Neural cell (in vitro differentiated cells): ENCODE results near the gene RP2. TPM values are rescaled to one million over a fixed set of nuclear protein-coding genes. Genes with fewer than 3 reads are reported as not detected.

Source experiments
- H2AFZ ChIP-seq: fragments of 200-600, 300-800 bp; sonication (generic), shearing (Covaris generic); 2 replicates; pipeline ENCODE4 v1.6.0; 2014; ENCODE audit warnings: low read depth, mild to moderate bottlenecking, antibody characterized with exemption, low read length, moderate library complexity
- H3F3A ChIP-seq: fragments of 200-600 bp; shearing (Covaris generic); 2 replicates; pipeline ENCODE4 v1.6.1; 2016; ENCODE audit warnings: mild to moderate bottlenecking, moderate library complexity, mixed read lengths, antibody characterized with exemption, low read length; ENCODE audit not compliant: insufficient read depth, poor library complexity, severe bottlenecking
- H3K27ac ChIP-seq: fragments of 200-600, 300-800 bp; sonication (generic), shearing (Covaris generic); 2 replicates; pipeline ENCODE4 v1.5.1; 2014; ENCODE audit warnings: mild to moderate bottlenecking, low read length, moderate library complexity
- H3K27me3 ChIP-seq: fragments of 300-800, 200-600 bp; sonication (generic), shearing (Covaris generic); 2 replicates; pipeline ENCODE4 v1.6.0; 2014; ENCODE audit warnings: mild to moderate bottlenecking, low read depth, low read length, moderate library complexity; ENCODE audit not compliant: insufficient read depth
- H3K36me3 ChIP-seq: fragments of 300-800, 200-600 bp; sonication (generic), shearing (Covaris generic); 2 replicates; pipeline ENCODE4 v1.5.1; 2014; ENCODE audit warnings: mild to moderate bottlenecking, antibody characterized with exemption, low read length, moderate library complexity; ENCODE audit not compliant: insufficient read depth
- H3K4me2 ChIP-seq: fragments of 300-800, 200-600 bp; sonication (generic), shearing (Covaris generic); 2 replicates; pipeline ENCODE4 v1.6.0; 2014; ENCODE audit warnings: mild to moderate bottlenecking, low read length
- H3K4me3 ChIP-seq: fragments of 300-800, 200-600 bp; sonication (generic), shearing (Covaris generic); 2 replicates; pipeline ENCODE4 v1.5.1; 2014; ENCODE audit warnings: mild to moderate bottlenecking, low read length, moderate library complexity
- H3K79me2 ChIP-seq: fragments of 200-600 bp; shearing (Covaris generic); replicated peaks from 2 replicates; pipeline ENCODE4 v1.6.0; 2014; ENCODE audit warnings: mild to moderate bottlenecking, low read length, moderate library complexity; ENCODE audit not compliant: insufficient read depth
- H3K9ac ChIP-seq: fragments of 300-800, 200-600 bp; sonication (generic), shearing (Covaris generic); 2 replicates; pipeline ENCODE4 v1.6.1; 2016; ENCODE audit warnings: mild to moderate bottlenecking, low read length, mixed read lengths
- H3K9me2 ChIP-seq: fragments of 200-600 bp; shearing (Covaris generic); 2 replicates; pipeline ENCODE4 v1.6.1; 2016; ENCODE audit warnings: mild to moderate bottlenecking, low read length, mixed read lengths; ENCODE audit not compliant: insufficient read depth
- H3K9me3 ChIP-seq: fragments of 200-600, 300-800 bp; sonication (generic), shearing (Covaris generic); 2 replicates; pipeline ENCODE4 v1.6.1; 2016; ENCODE audit warnings: mild to moderate bottlenecking, mixed run types, low read length, moderate library complexity, mixed read lengths
- H4K20me1 ChIP-seq: fragments of 200-600 bp; shearing (Covaris generic); 2 replicates; pipeline ENCODE4 v1.6.1; 2016; ENCODE audit warnings: mild to moderate bottlenecking, mixed run types; ENCODE audit not compliant: insufficient read depth
- EP300 ChIP-seq: fragments of 450-650 bp; conservative IDR thresholded peaks from 2 replicates; pipeline ENCODE4 v1.6.1; 2014; ENCODE audit warnings: antibody characterized with exemption, mild to moderate bottlenecking, moderate library complexity; ENCODE audit not compliant: poor library complexity, severe bottlenecking
- EZH2 ChIP-seq: fragments of 200-600, 300-800 bp; shearing (Covaris generic), sonication (generic); IDR thresholded peaks from 2 replicates; pipeline ENCODE4 v1.6.1; 2014; ENCODE audit warnings: antibody characterized with exemption, low read length, borderline replicate concordance, mild to moderate bottlenecking; ENCODE audit not compliant: insufficient read depth, poor library complexity, severe bottlenecking
- MXI1 ChIP-seq: fragments of 450-650 bp; conservative IDR thresholded peaks from 2 replicates; pipeline ENCODE4 v1.6.1; 2014; ENCODE audit warnings: antibody characterized with exemption, mild to moderate bottlenecking; ENCODE audit not compliant: poor library complexity, severe bottlenecking
- POLR2AphosphoS5 ChIP-seq: IDR thresholded peaks from 2 replicates; pipeline ENCODE4 v1.6.1; 2012
- RAD21 ChIP-seq: fragments of 450-650 bp; conservative IDR thresholded peaks from 2 replicates; pipeline ENCODE4 v1.6.1; 2014; ENCODE audit warnings: antibody characterized with exemption, mild to moderate bottlenecking, moderate library complexity
- SMC3 ChIP-seq: fragments of 450-650 bp; conservative IDR thresholded peaks from 2 replicates; pipeline ENCODE4 v1.6.1; 2014; ENCODE audit warnings: antibody characterized with exemption, mild to moderate bottlenecking, moderate library complexity; ENCODE audit not compliant: poor library complexity
- TAF1 ChIP-seq: IDR thresholded peaks from 2 replicates; pipeline ENCODE4 v1.6.1; 2012; ENCODE audit warnings: low read depth
- polyA plus RNA-seq: library from polyadenylated mRNA; depleted of rRNA; stranded (reverse); fragments of >200 nt; gene quantifications from 2 replicates; pipeline ENCODE4 v1.2.3, GENCODE V29; 2014
- TF ChIP-seq, protein P1 (sequence below): IDR thresholded peaks from 2 replicates; pipeline ENCODE4 v1.6.1; 2012; ENCODE audit warnings: borderline replicate concordance
- TF ChIP-seq, protein P2 (sequence below): fragments of 450-650 bp; IDR thresholded peaks from 2 replicates; pipeline ENCODE4 v1.5.1; 2014; ENCODE audit warnings: antibody characterized with exemption, mild to moderate bottlenecking, moderate library complexity; ENCODE audit not compliant: poor library complexity, severe bottlenecking

RP2 gene
- polyA plus RNA-seq, 1 donor from 2014 or later: 12.1 TPM

DNA sequence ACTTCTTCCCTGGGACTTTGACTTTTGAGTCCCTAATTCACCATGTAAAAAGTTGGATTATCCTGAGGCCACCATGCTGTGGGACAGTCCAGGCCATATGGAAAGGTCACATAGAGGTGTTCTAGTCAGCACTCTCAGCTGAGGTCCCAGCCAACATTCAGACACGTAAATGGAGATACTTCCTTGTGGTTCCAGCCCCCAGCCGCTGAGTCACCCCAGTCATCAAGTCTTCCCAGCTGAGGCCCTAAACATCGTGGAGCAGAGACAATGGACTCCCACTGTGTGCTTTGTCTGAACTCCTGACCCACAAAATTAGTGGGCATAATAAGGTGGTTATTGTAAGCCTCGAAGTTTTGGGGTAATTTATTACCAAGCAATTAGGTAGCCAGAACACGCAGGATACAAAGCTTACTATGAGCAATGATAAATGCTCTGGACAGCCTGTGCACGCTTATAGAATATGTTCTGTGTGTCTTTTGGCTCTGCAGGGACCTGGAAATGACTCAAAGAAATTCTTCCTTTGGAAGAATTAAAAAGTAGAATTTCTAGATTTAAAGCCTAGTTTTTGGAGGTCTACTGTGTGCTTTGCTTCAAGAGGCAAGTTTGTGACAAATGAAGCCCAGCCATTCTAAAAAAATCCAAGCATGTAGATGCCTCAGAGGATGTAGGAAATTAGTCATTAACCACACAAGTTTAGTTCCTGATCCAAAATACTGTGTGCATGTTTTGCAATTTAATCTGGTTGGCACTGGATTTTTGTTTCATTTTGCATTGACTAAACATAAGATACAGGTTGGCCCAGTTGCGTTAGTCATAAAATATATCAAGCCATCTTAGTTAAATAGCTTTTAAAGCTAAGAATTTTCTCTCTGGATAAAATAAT, 44.7 kb upstream of the RP2 start:
- Histone ChIP-seq H3K27me3 (no peaks in the 10 kb centered on the region), H3K4me2 (no peak overlapping the region), H3K9me2 (no peaks in the 10 kb centered on the region), H3F3A (no peaks in the 10 kb centered on the region), H3K9me3 (no peaks in the 10 kb centered on the region), H3K36me3 (no peaks in the 10 kb centered on the region), H4K20me1 (no peaks in the 10 kb centered on the region), H2AFZ (no peak overlapping the region), H3K4me3 (no peak overlapping the region), H3K9ac (no peak overlapping the region), H3K27ac (no peak overlapping the region), H3K79me2 (no peaks in the 10 kb centered on the region)
- TF ChIP-seq, protein P1, sequence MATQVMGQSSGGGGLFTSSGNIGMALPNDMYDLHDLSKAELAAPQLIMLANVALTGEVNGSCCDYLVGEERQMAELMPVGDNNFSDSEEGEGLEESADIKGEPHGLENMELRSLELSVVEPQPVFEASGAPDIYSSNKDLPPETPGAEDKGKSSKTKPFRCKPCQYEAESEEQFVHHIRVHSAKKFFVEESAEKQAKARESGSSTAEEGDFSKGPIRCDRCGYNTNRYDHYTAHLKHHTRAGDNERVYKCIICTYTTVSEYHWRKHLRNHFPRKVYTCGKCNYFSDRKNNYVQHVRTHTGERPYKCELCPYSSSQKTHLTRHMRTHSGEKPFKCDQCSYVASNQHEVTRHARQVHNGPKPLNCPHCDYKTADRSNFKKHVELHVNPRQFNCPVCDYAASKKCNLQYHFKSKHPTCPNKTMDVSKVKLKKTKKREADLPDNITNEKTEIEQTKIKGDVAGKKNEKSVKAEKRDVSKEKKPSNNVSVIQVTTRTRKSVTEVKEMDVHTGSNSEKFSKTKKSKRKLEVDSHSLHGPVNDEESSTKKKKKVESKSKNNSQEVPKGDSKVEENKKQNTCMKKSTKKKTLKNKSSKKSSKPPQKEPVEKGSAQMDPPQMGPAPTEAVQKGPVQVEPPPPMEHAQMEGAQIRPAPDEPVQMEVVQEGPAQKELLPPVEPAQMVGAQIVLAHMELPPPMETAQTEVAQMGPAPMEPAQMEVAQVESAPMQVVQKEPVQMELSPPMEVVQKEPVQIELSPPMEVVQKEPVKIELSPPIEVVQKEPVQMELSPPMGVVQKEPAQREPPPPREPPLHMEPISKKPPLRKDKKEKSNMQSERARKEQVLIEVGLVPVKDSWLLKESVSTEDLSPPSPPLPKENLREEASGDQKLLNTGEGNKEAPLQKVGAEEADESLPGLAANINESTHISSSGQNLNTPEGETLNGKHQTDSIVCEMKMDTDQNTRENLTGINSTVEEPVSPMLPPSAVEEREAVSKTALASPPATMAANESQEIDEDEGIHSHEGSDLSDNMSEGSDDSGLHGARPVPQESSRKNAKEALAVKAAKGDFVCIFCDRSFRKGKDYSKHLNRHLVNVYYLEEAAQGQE: no peak
- no peak for TF ChIP-seq RAD21
- no peak for TF ChIP-seq POLR2AphosphoS5
- no peak for TF ChIP-seq EP300
- TF ChIP-seq, protein P2, sequence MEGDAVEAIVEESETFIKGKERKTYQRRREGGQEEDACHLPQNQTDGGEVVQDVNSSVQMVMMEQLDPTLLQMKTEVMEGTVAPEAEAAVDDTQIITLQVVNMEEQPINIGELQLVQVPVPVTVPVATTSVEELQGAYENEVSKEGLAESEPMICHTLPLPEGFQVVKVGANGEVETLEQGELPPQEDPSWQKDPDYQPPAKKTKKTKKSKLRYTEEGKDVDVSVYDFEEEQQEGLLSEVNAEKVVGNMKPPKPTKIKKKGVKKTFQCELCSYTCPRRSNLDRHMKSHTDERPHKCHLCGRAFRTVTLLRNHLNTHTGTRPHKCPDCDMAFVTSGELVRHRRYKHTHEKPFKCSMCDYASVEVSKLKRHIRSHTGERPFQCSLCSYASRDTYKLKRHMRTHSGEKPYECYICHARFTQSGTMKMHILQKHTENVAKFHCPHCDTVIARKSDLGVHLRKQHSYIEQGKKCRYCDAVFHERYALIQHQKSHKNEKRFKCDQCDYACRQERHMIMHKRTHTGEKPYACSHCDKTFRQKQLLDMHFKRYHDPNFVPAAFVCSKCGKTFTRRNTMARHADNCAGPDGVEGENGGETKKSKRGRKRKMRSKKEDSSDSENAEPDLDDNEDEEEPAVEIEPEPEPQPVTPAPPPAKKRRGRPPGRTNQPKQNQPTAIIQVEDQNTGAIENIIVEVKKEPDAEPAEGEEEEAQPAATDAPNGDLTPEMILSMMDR: no peak
- no peak for TF ChIP-seq EZH2
- no peak for TF ChIP-seq SMC3
- TF ChIP-seq MXI1: no peak
- no peak for TF ChIP-seq TAF1

DNA sequence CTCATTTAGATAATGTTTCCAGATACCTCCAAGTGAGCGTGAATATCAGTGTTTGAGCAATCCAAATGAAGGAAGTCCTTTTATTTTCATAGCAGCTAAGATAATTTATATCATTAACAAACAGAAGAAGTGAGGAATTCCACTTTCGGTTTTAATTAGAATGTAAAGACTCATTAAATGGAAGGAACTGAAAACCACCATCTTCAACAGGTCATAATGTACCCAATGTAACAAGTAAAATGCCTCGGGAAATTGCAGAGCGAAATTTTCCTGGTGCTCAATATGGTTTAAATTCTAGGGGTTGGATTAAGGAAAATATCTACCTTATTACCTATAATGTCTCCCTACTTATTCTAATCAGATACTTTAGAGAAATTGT, 44.0 kb upstream of the RP2 start:
- Histone ChIP-seq H3F3A (no peaks in the 10 kb centered on the region), H3K79me2 (no peaks in the 10 kb centered on the region), H3K27ac (no peak overlapping the region), H3K9me3 (no peaks in the 10 kb centered on the region), H2AFZ (no peak overlapping the region), H3K9me2 (no peaks in the 10 kb centered on the region), H3K27me3 (no peaks in the 10 kb centered on the region), H3K9ac (no peak overlapping the region), H4K20me1 (no peaks in the 10 kb centered on the region), H3K36me3 (no peaks in the 10 kb centered on the region), H3K4me2 (no peak overlapping the region), H3K4me3 (no peak overlapping the region)
- TF ChIP-seq MXI1 (no peak), TAF1 (no peak), SMC3 (no peak)
